HCT116 (cell line): ENCODE data around the gene CNTNAP2. TPM values are rescaled to one million over a fixed set of nuclear protein-coding genes. Genes with fewer than 3 reads are reported as not detected.

Experiments used
- ATAC-seq: fragments of 200-7000 bp; cut with Tn5 transposase; 2 replicates; pipeline ENCODE4 v1.9.1; 2020; ENCODE audit warnings: mild to moderate bottlenecking, moderate library complexity
- BruUV-seq: library from RNA; stranded (reverse); fragments of 400-500 nt; replicated peaks from 2 replicates; lab custom pipeline; 2021; lab: Mats Ljungman, UMichigan
- CTCF ChIA-PET: fragments of 300-600 bp; sonication (Branson Sonifier 250); formaldehyde crosslinking; loops from one replicate; lab custom pipeline; 2021; ENCODE audit warnings: antibody characterized with exemption; lab: Charles Lee
- POLR2A ChIA-PET: fragments of 300-600, 350-600 bp; sonication (Branson Sonifier 250); formaldehyde crosslinking; loops from one replicate; lab custom pipeline; 2021; ENCODE audit warnings: antibody characterized with exemption; lab: Charles Lee
- RAD21 ChIA-PET, 2 experiments: fragments of 300-600 bp; sonication (Branson Sonifier 250); formaldehyde crosslinking; loops; one replicate each; lab custom pipeline; 2023; ENCODE audit warnings: low total read pairs in 2 of 2; ENCODE audit not compliant: uncharacterized antibody in 2 of 2, unreplicated experiment in 2 of 2, low non-redundant PET in 1 of 2; lab: Charles Lee
- DNase-seq: peaks from one replicate; pipeline ENCODE4 v3.0.0-alpha.2; 2010; ENCODE audit warnings: low read depth, low spot score
- H2AFZ ChIP-seq: fragments of 200-600 bp; shearing (Covaris generic), sonication (generic); 2 replicates; pipeline ENCODE4 v1.6.1; 2017; ENCODE audit warnings: low read depth, mixed run types, mixed read lengths, antibody characterized with exemption, low read length; ENCODE audit not compliant: poor library complexity, severe bottlenecking
- H3K27ac ChIP-seq: 2 replicates; pipeline ENCODE4 v1.5.1; 2012; ENCODE audit warnings: low read depth, low read length
- H3K27me3 ChIP-seq: fragments of 200-600 bp; sonication (generic); 2 replicates; pipeline ENCODE4 v1.6.1; 2016; ENCODE audit warnings: mixed run types, low read length, mixed read lengths; ENCODE audit not compliant: insufficient read depth
- H3K36me3 ChIP-seq, 2 experiments: fragments of 200-500 bp in 1 of 2; fragments of 200-600 bp in 1 of 2; sonication (Bioruptor generic) in 1 of 2; sonication (generic) in 1 of 2; 2 replicates each; pipeline versions ENCODE4 v1.5.1 to v1.6.1; 2014 to 2016; ENCODE audit warnings: low read length in 2 of 2, inconsistent platforms in 1 of 2, mixed read lengths in 1 of 2, mixed run types in 1 of 2; ENCODE audit not compliant: insufficient read depth in 2 of 2, control insufficient read depth in 1 of 2
- H3K4me1 ChIP-seq, 2 experiments: fragments of 200-600 bp in 1 of 2; sonication (generic) in 1 of 2; 2 replicates each; pipeline versions ENCODE4 v1.5.1 to v1.6.1; 2012 to 2017; ENCODE audit warnings: low read length in 2 of 2, inconsistent platforms in 1 of 2, mild to moderate bottlenecking in 1 of 2, mixed read lengths in 1 of 2, mixed run types in 1 of 2, moderate library complexity in 1 of 2; ENCODE audit not compliant: insufficient read depth in 2 of 2, control insufficient read depth in 1 of 2
- H3K4me2 ChIP-seq: fragments of 200-600 bp; sonication (generic); 2 replicates; pipeline ENCODE4 v1.6.1; 2017; ENCODE audit warnings: mixed run types, low read length, mixed read lengths
- H3K4me3 ChIP-seq, 2 experiments: fragments of 200-600 bp in 1 of 2; sonication (generic) in 1 of 2; replicated peaks in 1 of 2; 2 replicates each; pipeline ENCODE4 v1.5.1; 2011 to 2016; ENCODE audit warnings: low read length in 2 of 2, control low read depth in 1 of 2, low read depth in 1 of 2, mild to moderate bottlenecking in 1 of 2, mixed read lengths in 1 of 2, mixed run types in 1 of 2
- H3K79me2 ChIP-seq: fragments of 200-600 bp; sonication (generic); 2 replicates; pipeline ENCODE4 v1.6.1; 2017; ENCODE audit warnings: mild to moderate bottlenecking, mixed run types, low read length, moderate library complexity, mixed read lengths; ENCODE audit not compliant: insufficient read depth
- H3K9ac ChIP-seq: fragments of 200-600 bp; sonication (generic); 2 replicates; pipeline ENCODE4 v1.6.1; 2016; ENCODE audit warnings: low read length, mixed read lengths
- H3K9me2 ChIP-seq: fragments of 200-600 bp; sonication (generic), shearing (Covaris generic); 2 replicates; pipeline ENCODE4 v1.6.1; 2017; ENCODE audit warnings: mixed run types, mild to moderate bottlenecking, moderate library complexity; ENCODE audit not compliant: insufficient read depth
- H3K9me3 ChIP-seq, 2 experiments: fragments of 200-500 bp in 1 of 2; fragments of 200-600 bp in 1 of 2; sonication (Bioruptor generic) in 1 of 2; sonication (generic) in 1 of 2; 2 replicates each; pipeline ENCODE4 v1.6.1; 2014 to 2017; ENCODE audit warnings: low read length in 2 of 2, mixed read lengths in 2 of 2, inconsistent platforms in 1 of 2, low read depth in 1 of 2, mild to moderate bottlenecking in 1 of 2, mixed run types in 1 of 2, moderate library complexity in 1 of 2; ENCODE audit not compliant: control insufficient read depth in 1 of 2, insufficient read depth in 1 of 2
- H4K20me1 ChIP-seq: fragments of 200-600 bp; sonication (generic), shearing (Covaris generic); 2 replicates; pipeline ENCODE4 v1.6.1; 2017; ENCODE audit warnings: mixed run types, mild to moderate bottlenecking, moderate library complexity; ENCODE audit not compliant: insufficient read depth
- CBX3 ChIP-seq: IDR thresholded peaks from 2 replicates; pipeline ENCODE4 v1.6.1; 2012; ENCODE audit warnings: low read depth
- CEBPB ChIP-seq: IDR thresholded peaks from 2 replicates; pipeline ENCODE4 v1.6.1; 2012; ENCODE audit warnings: low read depth
- EGR1 ChIP-seq: IDR thresholded peaks from 2 replicates; pipeline ENCODE4 v1.6.1; 2012; ENCODE audit warnings: low read depth
- ELF1 ChIP-seq: IDR thresholded peaks from 2 replicates; pipeline ENCODE4 v1.6.1; 2012; ENCODE audit warnings: low read depth, borderline replicate concordance
- EZH2phosphoT487 ChIP-seq: fragments of 200-600 bp; IDR thresholded peaks from 2 replicates; pipeline ENCODE4 v1.6.1; 2018; ENCODE audit warnings: antibody characterized with exemption, borderline replicate concordance
- FOSL1 ChIP-seq: IDR thresholded peaks from 2 replicates; pipeline ENCODE4 v1.6.1; 2012; ENCODE audit warnings: low read depth
- JUND ChIP-seq: IDR thresholded peaks from 2 replicates; pipeline ENCODE4 v1.6.1; 2012
- POLR2A ChIP-seq: IDR thresholded peaks from 2 replicates; pipeline ENCODE4 v1.7.0; 2011; ENCODE audit warnings: borderline replicate concordance; ENCODE audit not compliant: insufficient read depth, insufficient read length; ENCODE audit errors: extremely low read depth
- POLR2AphosphoS5 ChIP-seq: IDR thresholded peaks from 2 replicates; pipeline ENCODE4 v1.6.1; 2011; ENCODE audit warnings: mild to moderate bottlenecking, low read depth, low read length, moderate library complexity
- RAD21 ChIP-seq: IDR thresholded peaks from 2 replicates; pipeline ENCODE4 v1.6.1; 2012; ENCODE audit warnings: low read depth, mild to moderate bottlenecking
- SIN3A ChIP-seq: IDR thresholded peaks from 2 replicates; pipeline ENCODE4 v1.6.1; 2012; ENCODE audit warnings: low read depth
- SP1 ChIP-seq: IDR thresholded peaks from 2 replicates; pipeline ENCODE4 v1.6.1; 2012; ENCODE audit warnings: low read depth
- SRF ChIP-seq: IDR thresholded peaks from 2 replicates; pipeline ENCODE4 v1.6.1; 2012; ENCODE audit warnings: low read depth
- TCF7L2 ChIP-seq: IDR thresholded peaks from 2 replicates; pipeline ENCODE4 v1.7.0; 2011; ENCODE audit warnings: borderline replicate concordance, inconsistent platforms; ENCODE audit not compliant: insufficient read depth, insufficient read length; ENCODE audit errors: extremely low read depth
- intact Hi-C: fragments of 100-400 bp; cut with micrococcal nuclease; formaldehyde crosslinking; loops from 2 replicates; pipeline ENCODE4 v1.10.0; 2022
- total RNA-seq: library from RNA; stranded (reverse); gene quantifications from one replicate; pipeline ENCODE4 v1.2.1, GENCODE V29; 2021; ENCODE audit not compliant: unreplicated experiment
- TF ChIP-seq, protein P1 (sequence below), 3 experiments: fragments of 200-600 bp in 1 of 3; sonication (generic) in 1 of 3; IDR thresholded peaks in 2 of 3; conservative IDR thresholded peaks in 1 of 3; 2 replicates each; pipeline ENCODE4 v1.5.1; 2012 to 2017; ENCODE audit warnings: low read depth in 2 of 3, low read length in 2 of 3, antibody characterized with exemption in 1 of 3, borderline replicate concordance in 1 of 3, control low read depth in 1 of 3, mild to moderate bottlenecking in 1 of 3, mixed read lengths in 1 of 3, mixed run types in 1 of 3, moderate library complexity in 1 of 3; ENCODE audit not compliant: insufficient read depth in 1 of 3
- TF ChIP-seq, protein P2 (sequence below): IDR thresholded peaks from 2 replicates; pipeline ENCODE4 v1.6.1; 2011; ENCODE audit warnings: mild to moderate bottlenecking, low read length, moderate library complexity; ENCODE audit not compliant: insufficient replicate concordance; ENCODE audit errors: extremely low read depth
- TF ChIP-seq, protein P3 (sequence below): IDR thresholded peaks from 2 replicates; pipeline ENCODE4 v1.6.1; 2012; ENCODE audit warnings: low read depth
- TF ChIP-seq, protein P4 (sequence below): IDR thresholded peaks from 2 replicates; pipeline ENCODE4 v1.6.1; 2012
- TF ChIP-seq, protein P5 (sequence below): IDR thresholded peaks from 2 replicates; pipeline ENCODE4 v1.6.1; 2012

CNTNAP2 gene
- total RNA-seq, 1 experiment from 2014 or later = 0.37 TPM

DNA sequence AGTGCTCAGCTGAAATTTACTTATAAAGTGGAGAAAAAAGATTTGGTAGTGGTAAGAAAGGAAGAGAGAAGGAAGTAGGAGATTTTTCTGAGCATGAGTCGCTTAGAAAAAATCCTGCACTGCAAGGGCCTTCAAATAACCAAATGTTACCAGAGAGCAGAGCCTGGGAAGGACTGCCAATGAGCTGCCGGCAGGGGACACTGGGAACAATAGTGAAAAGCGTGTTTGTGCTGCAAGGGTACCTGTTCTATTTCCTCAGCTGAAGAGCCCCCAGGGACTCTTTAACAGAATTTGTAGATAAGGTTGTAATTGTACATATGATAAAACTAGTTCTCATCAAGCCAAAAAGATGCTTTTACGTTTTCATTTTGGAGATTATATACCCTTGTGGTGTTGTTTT is 1777.7 kb downstream of the CNTNAP2 start:
- no peak overlapping the region for H3K27ac ChIP-seq
- ChIA-PET POLR2A (no interaction called here), CTCF (no interaction called here), RAD21 (no interaction called here)
- DNase-seq (no peak), ATAC-seq (no peak)
- no peak overlapping the region for H3K4me2 ChIP-seq
- H3K36me3 ChIP-seq = no peaks in the 10 kb centered on the region
- H3K79me2 ChIP-seq = no peaks in the 10 kb centered on the region
- no peaks in the 10 kb centered on the region for H3K27me3 ChIP-seq
- no TSS peak for BruUV-seq
- no peaks in the 10 kb centered on the region for H4K20me1 ChIP-seq
- no peak for TF ChIP-seq CEBPB
- no peak for TF ChIP-seq SRF
- TF ChIP-seq, protein P1, sequence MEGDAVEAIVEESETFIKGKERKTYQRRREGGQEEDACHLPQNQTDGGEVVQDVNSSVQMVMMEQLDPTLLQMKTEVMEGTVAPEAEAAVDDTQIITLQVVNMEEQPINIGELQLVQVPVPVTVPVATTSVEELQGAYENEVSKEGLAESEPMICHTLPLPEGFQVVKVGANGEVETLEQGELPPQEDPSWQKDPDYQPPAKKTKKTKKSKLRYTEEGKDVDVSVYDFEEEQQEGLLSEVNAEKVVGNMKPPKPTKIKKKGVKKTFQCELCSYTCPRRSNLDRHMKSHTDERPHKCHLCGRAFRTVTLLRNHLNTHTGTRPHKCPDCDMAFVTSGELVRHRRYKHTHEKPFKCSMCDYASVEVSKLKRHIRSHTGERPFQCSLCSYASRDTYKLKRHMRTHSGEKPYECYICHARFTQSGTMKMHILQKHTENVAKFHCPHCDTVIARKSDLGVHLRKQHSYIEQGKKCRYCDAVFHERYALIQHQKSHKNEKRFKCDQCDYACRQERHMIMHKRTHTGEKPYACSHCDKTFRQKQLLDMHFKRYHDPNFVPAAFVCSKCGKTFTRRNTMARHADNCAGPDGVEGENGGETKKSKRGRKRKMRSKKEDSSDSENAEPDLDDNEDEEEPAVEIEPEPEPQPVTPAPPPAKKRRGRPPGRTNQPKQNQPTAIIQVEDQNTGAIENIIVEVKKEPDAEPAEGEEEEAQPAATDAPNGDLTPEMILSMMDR (IDR thresholded peaks at IDR 0.05 in 2 of 3, conservative IDR thresholded peaks at IDR 0.05 in 1 of 3; ENCODE audit: borderline replicate concordance in 1 of 3, insufficient read depth in 1 of 3, low read depth in 2 of 3, low read length in 2 of 3) = no peak
- TF ChIP-seq EGR1 = no peak
- TF ChIP-seq SIN3A = no peak
- TF ChIP-seq, protein P2, sequence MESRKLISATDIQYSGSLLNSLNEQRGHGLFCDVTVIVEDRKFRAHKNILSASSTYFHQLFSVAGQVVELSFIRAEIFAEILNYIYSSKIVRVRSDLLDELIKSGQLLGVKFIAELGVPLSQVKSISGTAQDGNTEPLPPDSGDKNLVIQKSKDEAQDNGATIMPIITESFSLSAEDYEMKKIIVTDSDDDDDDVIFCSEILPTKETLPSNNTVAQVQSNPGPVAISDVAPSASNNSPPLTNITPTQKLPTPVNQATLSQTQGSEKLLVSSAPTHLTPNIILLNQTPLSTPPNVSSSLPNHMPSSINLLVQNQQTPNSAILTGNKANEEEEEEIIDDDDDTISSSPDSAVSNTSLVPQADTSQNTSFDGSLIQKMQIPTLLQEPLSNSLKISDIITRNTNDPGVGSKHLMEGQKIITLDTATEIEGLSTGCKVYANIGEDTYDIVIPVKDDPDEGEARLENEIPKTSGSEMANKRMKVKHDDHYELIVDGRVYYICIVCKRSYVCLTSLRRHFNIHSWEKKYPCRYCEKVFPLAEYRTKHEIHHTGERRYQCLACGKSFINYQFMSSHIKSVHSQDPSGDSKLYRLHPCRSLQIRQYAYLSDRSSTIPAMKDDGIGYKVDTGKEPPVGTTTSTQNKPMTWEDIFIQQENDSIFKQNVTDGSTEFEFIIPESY = no peak
- no peak for TF ChIP-seq TCF7L2
- TF ChIP-seq FOSL1 = no peak
- no peak for TF ChIP-seq RAD21
- no peak for TF ChIP-seq EZH2phosphoT487
- TF ChIP-seq SP1 = no peak
- TF ChIP-seq POLR2AphosphoS5 = no peak
- TF ChIP-seq CBX3 = no peak
- no peak for TF ChIP-seq ELF1
- TF ChIP-seq, protein P3, sequence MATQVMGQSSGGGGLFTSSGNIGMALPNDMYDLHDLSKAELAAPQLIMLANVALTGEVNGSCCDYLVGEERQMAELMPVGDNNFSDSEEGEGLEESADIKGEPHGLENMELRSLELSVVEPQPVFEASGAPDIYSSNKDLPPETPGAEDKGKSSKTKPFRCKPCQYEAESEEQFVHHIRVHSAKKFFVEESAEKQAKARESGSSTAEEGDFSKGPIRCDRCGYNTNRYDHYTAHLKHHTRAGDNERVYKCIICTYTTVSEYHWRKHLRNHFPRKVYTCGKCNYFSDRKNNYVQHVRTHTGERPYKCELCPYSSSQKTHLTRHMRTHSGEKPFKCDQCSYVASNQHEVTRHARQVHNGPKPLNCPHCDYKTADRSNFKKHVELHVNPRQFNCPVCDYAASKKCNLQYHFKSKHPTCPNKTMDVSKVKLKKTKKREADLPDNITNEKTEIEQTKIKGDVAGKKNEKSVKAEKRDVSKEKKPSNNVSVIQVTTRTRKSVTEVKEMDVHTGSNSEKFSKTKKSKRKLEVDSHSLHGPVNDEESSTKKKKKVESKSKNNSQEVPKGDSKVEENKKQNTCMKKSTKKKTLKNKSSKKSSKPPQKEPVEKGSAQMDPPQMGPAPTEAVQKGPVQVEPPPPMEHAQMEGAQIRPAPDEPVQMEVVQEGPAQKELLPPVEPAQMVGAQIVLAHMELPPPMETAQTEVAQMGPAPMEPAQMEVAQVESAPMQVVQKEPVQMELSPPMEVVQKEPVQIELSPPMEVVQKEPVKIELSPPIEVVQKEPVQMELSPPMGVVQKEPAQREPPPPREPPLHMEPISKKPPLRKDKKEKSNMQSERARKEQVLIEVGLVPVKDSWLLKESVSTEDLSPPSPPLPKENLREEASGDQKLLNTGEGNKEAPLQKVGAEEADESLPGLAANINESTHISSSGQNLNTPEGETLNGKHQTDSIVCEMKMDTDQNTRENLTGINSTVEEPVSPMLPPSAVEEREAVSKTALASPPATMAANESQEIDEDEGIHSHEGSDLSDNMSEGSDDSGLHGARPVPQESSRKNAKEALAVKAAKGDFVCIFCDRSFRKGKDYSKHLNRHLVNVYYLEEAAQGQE = no peak
- no peak for TF ChIP-seq JUND
- TF ChIP-seq, protein P4, sequence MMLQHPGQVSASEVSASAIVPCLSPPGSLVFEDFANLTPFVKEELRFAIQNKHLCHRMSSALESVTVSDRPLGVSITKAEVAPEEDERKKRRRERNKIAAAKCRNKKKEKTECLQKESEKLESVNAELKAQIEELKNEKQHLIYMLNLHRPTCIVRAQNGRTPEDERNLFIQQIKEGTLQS = no peak
- no peak for TF ChIP-seq POLR2A
- TF ChIP-seq, protein P5, sequence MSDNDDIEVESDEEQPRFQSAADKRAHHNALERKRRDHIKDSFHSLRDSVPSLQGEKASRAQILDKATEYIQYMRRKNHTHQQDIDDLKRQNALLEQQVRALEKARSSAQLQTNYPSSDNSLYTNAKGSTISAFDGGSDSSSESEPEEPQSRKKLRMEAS = no peak
- intact Hi-C loops = no loop called here
- H3K9ac ChIP-seq = no peak overlapping the region
- H3K9me3 ChIP-seq = peaks cover 0 to 6% of the 10 kb centered on the region in 2 experiments; a peak in 1 of 4 replicates
- H2AFZ ChIP-seq = no peak overlapping the region
- H3K9me2 ChIP-seq = no peaks in the 10 kb centered on the region
- no peak overlapping the region for H3K4me3 ChIP-seq
- H3K4me1 ChIP-seq = no peaks in the 10 kb centered on the region
